Measurements from ENCODE around the gene TRERF1. TPM values are rescaled to one million over a fixed set of nuclear protein-coding genes. Genes with fewer than 3 reads are reported as not detected.
"Not testable (repeated sequence)": the region's sequence is repeated elsewhere in the genome, so short reads cannot be mapped to it uniquely, and the experiment has no call there.

TRERF1 gene
- total RNA-seq, 2 donors from 2014 or later, result 9.5 to 34.8 TPM

DNA sequence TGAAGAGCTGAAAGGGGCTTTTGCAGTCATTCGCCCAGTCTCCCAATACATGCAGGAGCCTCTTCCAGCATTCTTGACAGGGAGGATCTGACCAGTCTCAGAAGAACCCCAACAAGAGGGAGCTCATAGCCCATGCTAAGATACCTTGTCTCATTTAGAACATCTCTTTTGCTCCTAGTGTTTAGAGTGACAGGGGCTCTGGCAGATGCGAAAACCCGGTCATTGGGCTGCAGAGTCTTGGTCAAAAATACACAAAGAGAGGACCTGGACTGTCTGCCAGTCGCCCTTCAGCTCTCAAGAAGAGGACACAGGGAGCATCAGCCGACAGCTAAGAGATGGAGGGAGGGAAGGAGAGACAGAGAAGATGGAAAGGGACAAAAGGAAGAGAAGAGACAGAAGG is 257.7 kb downstream of the TRERF1 start:
- H3K36me3 ChIP-seq, result no peaks in the 10 kb centered on the region
- H3K4me3 ChIP-seq, result no peak overlapping the region
- no peak for TF ChIP-seq CTCF (IDR thresholded peaks at IDR 0.05)
- no peak for TF ChIP-seq POLR2A (IDR thresholded peaks at IDR 0.05)
- TF ChIP-seq POLR2AphosphoS5 (IDR thresholded peaks at IDR 0.05), result no peak
- H3K9me3 ChIP-seq, result no peaks in the 10 kb centered on the region
- H3K27ac ChIP-seq, result no peak overlapping the region
- H3K4me1 ChIP-seq (replicated peaks), result no peaks in the 10 kb centered on the region
- WGBS, result 90% methylated on average over 5 of the region's 5 CpGs
- intact Hi-C loops (cut with DNase I), result no loop called here
- DNase-seq (ENCODE audit: low spot score), result no peak
- no peaks in the 10 kb centered on the region for H3K27me3 ChIP-seq (replicated peaks; ENCODE audit: insufficient read depth)

- Histone ChIP-seq H3K4me1 (replicated peaks) (no peaks in the 10 kb centered on the region), H3K9me3 (no peaks in the 10 kb centered on the region), H3K4me3 (no peak overlapping the region), H3K36me3 (no peaks in the 10 kb centered on the region), H3K27ac (no peak overlapping the region), H3K27me3 (replicated peaks; ENCODE audit: insufficient read depth) (no peaks in the 10 kb centered on the region)
- 33% methylated on average over 8 of the region's 8 CpGs for WGBS
- intact Hi-C loops (cut with DNase I), result no loop called here
- no peak for DNase-seq (ENCODE audit: low spot score)
- TF ChIP-seq CTCF (IDR thresholded peaks at IDR 0.05) (no peak), POLR2AphosphoS5 (IDR thresholded peaks at IDR 0.05) (no peak), POLR2A (IDR thresholded peaks at IDR 0.05) (no peak)
Observed at GRCh38 chr6:42193491-42193894, 258.2 kb downstream of the TRERF1 start.

- WGBS, result 95% methylated on average over 5 of the region's 5 CpGs
- H3K27ac ChIP-seq; H3K27me3 ChIP-seq (replicated peaks; ENCODE audit: insufficient read depth); intact Hi-C loops (cut with DNase I); H3K4me3 ChIP-seq; H3K36me3 ChIP-seq; H3K4me1 ChIP-seq (replicated peaks); DNase-seq (ENCODE audit: low spot score); H3K9me3 ChIP-seq: not testable (repeated sequence)
Observed at GRCh38 chr6:42192385-42192784, 259.3 kb downstream of the TRERF1 start.

- DNase-seq (ENCODE audit: low spot score), result no peak
- Histone ChIP-seq H3K36me3 (no peaks in the 10 kb centered on the region), H3K4me1 (replicated peaks) (no peaks in the 10 kb centered on the region), H3K27ac (no peak overlapping the region), H3K27me3 (replicated peaks; ENCODE audit: insufficient read depth) (no peaks in the 10 kb centered on the region), H3K9me3 (no peaks in the 10 kb centered on the region), H3K4me3 (no peak overlapping the region)
- intact Hi-C loops (cut with DNase I), result no loop called here
- TF ChIP-seq POLR2A (IDR thresholded peaks at IDR 0.05), result no peak
- TF ChIP-seq POLR2AphosphoS5 (IDR thresholded peaks at IDR 0.05), result no peak
- no peak for TF ChIP-seq CTCF (IDR thresholded peaks at IDR 0.05)
- WGBS, result 86% methylated on average over 5 of the region's 5 CpGs
Observed at GRCh38 chr6:42190554-42191183, 261.1 kb downstream of the TRERF1 start.

GRCh38 chr6:42188406-42188805 is 263.3 kb downstream of the TRERF1 start:
- Histone ChIP-seq H3K4me3 (no peak overlapping the region), H3K27me3 (replicated peaks; ENCODE audit: insufficient read depth) (no peaks in the 10 kb centered on the region), H3K27ac (no peak overlapping the region), H3K36me3 (no peaks in the 10 kb centered on the region), H3K9me3 (no peaks in the 10 kb centered on the region), H3K4me1 (replicated peaks) (no peaks in the 10 kb centered on the region)
- intact Hi-C loops (cut with DNase I), result no loop called here
- WGBS, result 82% methylated on average over 6 of the region's 6 CpGs
- TF ChIP-seq POLR2A (IDR thresholded peaks at IDR 0.05), result no peak
- no peak for TF ChIP-seq POLR2AphosphoS5 (IDR thresholded peaks at IDR 0.05)
- TF ChIP-seq CTCF (IDR thresholded peaks at IDR 0.05), result no peak
- DNase-seq (ENCODE audit: low spot score), result no peak

Data from prostate gland (tissue), 2 donors.